ENCODE results near the gene CD7.
A peak's percentile ranks its signal among the peaks of the same experiment; 100 is the strongest.

The CD7 gene

GRCh38 chr17:82314727-82315605 lies 2.4 kb downstream of the CD7 start:
- DNase-seq (ENCODE audit: low read depth): no peak

GRCh38 chr17:82314012-82314726 lies 3.2 kb downstream of the CD7 start:
- DNase-seq (ENCODE audit: low read depth): no peak

- no peak for DNase-seq (ENCODE audit: low read depth)
Measured at GRCh38 chr17:82313195-82314011, 4.0 kb downstream of the CD7 start.

- DNase-seq (ENCODE audit: low read depth): no peak
Measured at GRCh38 chr17:82311971-82312370, 5.4 kb downstream of the CD7 start.

GRCh38 chr17:82310877-82311276 lies 6.5 kb downstream of the CD7 start:
- no peak for DNase-seq (ENCODE audit: low read depth)

- no peak for DNase-seq (ENCODE audit: low read depth)
Measured at GRCh38 chr17:82309656-82310570, 7.5 kb downstream of the CD7 start.

GRCh38 chr17:82305727-82306300 lies 11.6 kb downstream of the CD7 start:
- no peak for DNase-seq (ENCODE audit: low read depth)

GRCh38 chr17:82304826-82305726 lies 12.3 kb downstream of the CD7 start:
- no peak for DNase-seq (ENCODE audit: low read depth)

- no peak for DNase-seq (ENCODE audit: low read depth)
Measured at GRCh38 chr17:82303944-82304808, 13.2 kb downstream of the CD7 start.

- DNase-seq (ENCODE audit: low read depth): no peak
Measured at GRCh38 chr17:82302991-82303943, 14.1 kb downstream of the CD7 start.

GRCh38 chr17:82302568-82302963 lies 14.8 kb downstream of the CD7 start:
- DNase-seq (ENCODE audit: low read depth): no peak

GRCh38 chr17:82301916-82302567 lies 15.4 kb downstream of the CD7 start:
- DNase-seq (ENCODE audit: low read depth): peak; percentile 27

GRCh38 chr17:82301300-82301915 lies 16.0 kb downstream of the CD7 start:
- DNase-seq (ENCODE audit: low read depth): no peak

GRCh38 chr17:82300707-82301270 lies 16.6 kb downstream of the CD7 start:
- DNase-seq (ENCODE audit: low read depth): no peak

GRCh38 chr17:82300228-82300627 lies 17.2 kb downstream of the CD7 start:
- no peak for DNase-seq (ENCODE audit: low read depth)

GRCh38 chr17:82299452-82299851 lies 18.0 kb downstream of the CD7 start:
- DNase-seq (ENCODE audit: low read depth): no peak

Data from T-helper 22 cell (primary cell).